OCI-LY7 (cell line): ENCODE results near the gene VCL. TPM values are rescaled to one million over a fixed set of nuclear protein-coding genes. Genes with fewer than 3 reads are reported as not detected.

ENCODE experiments used
- BruUV-seq: library from RNA; stranded (reverse); fragments of 400-500 nt; replicated peaks from 2 replicates; lab custom pipeline; 2021; lab: Mats Ljungman, UMichigan
- CTCF ChIA-PET: fragments of 300-600 bp; sonication (Branson Sonifier 250); formaldehyde crosslinking; loops from one replicate; lab custom pipeline; 2022; ENCODE audit warnings: antibody characterized with exemption; ENCODE audit not compliant: unreplicated experiment; lab: Charles Lee
- POLR2A ChIA-PET: fragments of 300-600 bp; sonication (Branson Sonifier 250); formaldehyde crosslinking; loops from one replicate; lab custom pipeline; 2022; ENCODE audit warnings: antibody characterized with exemption; lab: Charles Lee
- DNase-seq: peaks from one replicate; pipeline ENCODE4 v3.0.0-alpha.2; 2015; ENCODE audit warnings: low spot score
- H2AFZ ChIP-seq: fragments of 200-600 bp; sonication (generic), shearing (Covaris generic); 2 replicates; pipeline ENCODE4 v1.6.1; 2014; ENCODE audit warnings: mild to moderate bottlenecking, antibody characterized with exemption, low read length, moderate library complexity
- H3K27ac ChIP-seq: fragments of 200-600 bp; sonication (generic); 2 replicates; pipeline ENCODE4 v1.5.1; 2014; ENCODE audit warnings: mixed run types, low read depth, mild to moderate bottlenecking, moderate library complexity, low read length, inconsistent platforms; ENCODE audit not compliant: poor library complexity, severe bottlenecking
- H3K36me3 ChIP-seq: fragments of 200-600 bp; sonication (generic); 2 replicates; pipeline ENCODE4 v1.6.1; 2014; ENCODE audit warnings: mild to moderate bottlenecking, antibody characterized with exemption, low read length, moderate library complexity, mixed read lengths; ENCODE audit not compliant: insufficient read depth
- H3K4me1 ChIP-seq: fragments of 200-600 bp; sonication (generic); 2 replicates; pipeline ENCODE4 v1.5.1; 2014; ENCODE audit warnings: mild to moderate bottlenecking, low read length; ENCODE audit not compliant: insufficient read depth, poor library complexity, severe bottlenecking
- H3K4me2 ChIP-seq: fragments of 200-600 bp; sonication (generic); 2 replicates; pipeline ENCODE4 v1.6.1; 2014; ENCODE audit warnings: mild to moderate bottlenecking, low read length
- H3K4me3 ChIP-seq: fragments of 200-600 bp; sonication (generic); 2 replicates; pipeline ENCODE4 v1.5.1; 2014; ENCODE audit warnings: mild to moderate bottlenecking, low read depth, low read length; ENCODE audit not compliant: poor library complexity, severe bottlenecking
- H3K79me2 ChIP-seq: fragments of 200-600 bp; sonication (generic); 2 replicates; pipeline ENCODE4 v1.6.1; 2016; ENCODE audit warnings: low read depth, mild to moderate bottlenecking, low read length, moderate library complexity, mixed read lengths; ENCODE audit not compliant: insufficient read depth
- H3K9me2 ChIP-seq: fragments of 200-600 bp; sonication (generic); 2 replicates; pipeline ENCODE4 v1.6.1; 2016; ENCODE audit warnings: mild to moderate bottlenecking, low read length, mixed read lengths; ENCODE audit not compliant: insufficient read depth
- H3K9me3 ChIP-seq: fragments of 200-600 bp; sonication (generic); 2 replicates; pipeline ENCODE4 v1.6.1; 2014; ENCODE audit warnings: mild to moderate bottlenecking, mixed run types, low read length, mixed read lengths
- H4K20me1 ChIP-seq: fragments of 200-600 bp; sonication (generic); 2 replicates; pipeline ENCODE4 v1.6.1; 2014; ENCODE audit warnings: mild to moderate bottlenecking, antibody characterized with exemption, low read length, moderate library complexity, mixed read lengths; ENCODE audit not compliant: insufficient read depth
- CTCF ChIP-seq: fragments of 200-600 bp; sonication (generic); conservative IDR thresholded peaks from 2 replicates; pipeline ENCODE4 v1.5.1; 2014; ENCODE audit warnings: mild to moderate bottlenecking, antibody characterized with exemption, low read length, moderate library complexity, mixed read lengths
- EZH2phosphoT487 ChIP-seq: fragments of 200-600 bp; sonication (generic); IDR thresholded peaks from 2 replicates; pipeline ENCODE4 v1.6.1; 2018; ENCODE audit warnings: low read depth, borderline replicate concordance, mild to moderate bottlenecking, mixed run types, antibody characterized with exemption, low read length, moderate library complexity, mixed read lengths
- intact Hi-C: fragments of 100-400 bp; cut with micrococcal nuclease; formaldehyde crosslinking; loops from one replicate; pipeline ENCODE4 v1.10.0; 2022; ENCODE audit not compliant: unreplicated experiment
- total RNA-seq, 2 experiments: library from RNA; depleted of rRNA in 1 of 2; stranded (reverse); fragments of >200 nt in 1 of 2; shearing (Covaris generic) in 1 of 2; gene quantifications; 2 replicates each; pipeline ENCODE4 v1.2.3, GENCODE V29; 2014 to 2022

VCL gene
- total RNA-seq, 2 experiments from 2014 or later: 19.1 to 55.5 TPM

- H3K4me2 ChIP-seq: peak overlapping the region; percentile 37; the same call in 1 of the 2 replicates
- H4K20me1 ChIP-seq: no peaks in the 10 kb centered on the region
- H3K36me3 ChIP-seq: no peaks in the 10 kb centered on the region
- TF ChIP-seq CTCF (no peak), EZH2phosphoT487 (no peak)
- POLR2A ChIA-PET: interaction anchor here (0.5 to 1.5 kb wide), 6 partner anchors 15 to 187 kb away, joined by 3 to 5 read pairs (median 4); no protein-coding TSS in a partner anchor
- no TSS peak for BruUV-seq
- intact Hi-C loops: no loop called here
- H3K4me1 ChIP-seq: peaks cover 17% of the 10 kb centered on the region
- H3K27ac ChIP-seq: no peak overlapping the region
- H3K4me3 ChIP-seq: no peak overlapping the region
- H3K9me2 ChIP-seq: no peaks in the 10 kb centered on the region
- peak overlapping the region; percentile 94 for H2AFZ ChIP-seq
- CTCF ChIA-PET: no interaction called here
- no peaks in the 10 kb centered on the region for H3K79me2 ChIP-seq
- DNase-seq: no peak
- H3K9me3 ChIP-seq: no peaks in the 10 kb centered on the region
Measured at GRCh38 chr10:73979141-73979808, 18.6 kb upstream of the VCL start.

GRCh38 chr10:73979809-73980433, 18.0 kb upstream of the VCL start:
- BruUV-seq: no TSS peak
- Histone ChIP-seq H3K27ac (no peak overlapping the region), H3K4me3 (no peak overlapping the region), H3K4me2 (0 out of 2 replicates have a peak overlapping the region, but pooled peaks have one; percentile 37), H2AFZ (peak overlapping the region; percentile 94), H3K9me2 (no peaks in the 10 kb centered on the region), H4K20me1 (no peaks in the 10 kb centered on the region), H3K36me3 (no peaks in the 10 kb centered on the region), H3K79me2 (no peaks in the 10 kb centered on the region), H3K4me1 (peaks cover 14% of the 10 kb centered on the region), H3K9me3 (no peaks in the 10 kb centered on the region)
- DNase-seq: no peak
- POLR2A ChIA-PET: interaction anchor here (0.5 to 1.5 kb wide), 3 partner anchors 34 to 202 kb away, joined by 3 to 5 read pairs (median 3); no protein-coding TSS in a partner anchor
- TF ChIP-seq CTCF (no peak), EZH2phosphoT487 (no peak)
- intact Hi-C loops: no loop called here
- CTCF ChIA-PET: no interaction called here
